Lower lobe of right lung (tissue), 2 donors: Measurements from ENCODE around the gene DYNC1LI1. TPM values are rescaled to one million over a fixed set of nuclear protein-coding genes. Genes with fewer than 3 reads are reported as not detected.

Experiments used
- ATAC-seq, 2 donors: fragments of 200-7000 bp; cut with Tn5 transposase; one replicate each; pipeline ENCODE4 v1.9.1; 2020 to 2022; ENCODE audit warnings: mild to moderate bottlenecking in 2 of 2, moderate library complexity in 2 of 2
- DNase-seq: peaks from one replicate; pipeline ENCODE4 v3.0.0-alpha.2; 2020
- H3K27ac ChIP-seq: fragments of 200-600 bp; one replicate; pipeline ENCODE4 v1.8.0; 2022
- H3K27me3 ChIP-seq: fragments of 200-600 bp; one replicate; pipeline ENCODE4 v1.8.0; 2022; ENCODE audit warnings: low read depth
- H3K36me3 ChIP-seq: fragments of 200-600 bp; one replicate; pipeline ENCODE4 v1.8.0; 2022; ENCODE audit warnings: mild to moderate bottlenecking
- H3K4me1 ChIP-seq: fragments of 200-600 bp; one replicate; pipeline ENCODE4 v1.8.0; 2022
- H3K4me3 ChIP-seq: fragments of 200-600 bp; one replicate; pipeline ENCODE4 v1.8.0; 2022; ENCODE audit warnings: mild to moderate bottlenecking
- H3K9me3 ChIP-seq: fragments of 200-600 bp; one replicate; pipeline ENCODE4 v1.8.0; 2022
- CTCF ChIP-seq: fragments of 200-600 bp; IDR thresholded peaks from one replicate; pipeline ENCODE4 v1.8.0; 2022; ENCODE audit warnings: antibody characterized with exemption, mild to moderate bottlenecking
- intact Hi-C: fragments of 100-400 bp; cut with DNase I; formaldehyde crosslinking; loops from one replicate; pipeline ENCODE4 v1.11.0; 2022
- total RNA-seq: library from RNA; stranded (reverse); fragmentation: NEBNext Ultra II Directional; extraction: Animal tissue kit (Norgen Biotek cat#: 25700); gene quantifications from one replicate; pipeline ENCODE4 v1.2.1, GENCODE V29; 2021
- donor health status: DM: no; HTN: yes; CAD: no; lungs with severe emphysema.

The DYNC1LI1 gene
- total RNA-seq, 1 donor from 2014 or later: 35.6 TPM

- H3K27ac ChIP-seq: no peak overlapping the region
- ATAC-seq: no peak
- H3K4me1 ChIP-seq: peaks cover 35% of the 10 kb centered on the region
- H3K36me3 ChIP-seq: no peaks in the 10 kb centered on the region
- no peaks in the 10 kb centered on the region for H3K9me3 ChIP-seq
- H3K4me3 ChIP-seq: no peak overlapping the region
- H3K27me3 ChIP-seq: no peaks in the 10 kb centered on the region
- no peak for TF ChIP-seq CTCF
- intact Hi-C loops: no loop called here
- DNase-seq: no peak
Observed at GRCh38 chr3:32498992-32499391, 71.7 kb downstream of the DYNC1LI1 start.

- no peaks in the 10 kb centered on the region for H3K36me3 ChIP-seq
- no peak for TF ChIP-seq CTCF
- no peaks in the 10 kb centered on the region for H3K9me3 ChIP-seq
- no peak overlapping the region for H3K4me3 ChIP-seq
- no peak for DNase-seq
- intact Hi-C loops: no loop called here
- peaks cover 43% of the 10 kb centered on the region for H3K4me1 ChIP-seq
- no peak overlapping the region for H3K27ac ChIP-seq
- ATAC-seq: no peak
- no peaks in the 10 kb centered on the region for H3K27me3 ChIP-seq
Observed at GRCh38 chr3:32498252-32498651, 72.4 kb downstream of the DYNC1LI1 start.

- peaks cover 9% of the 10 kb centered on the region for H3K36me3 ChIP-seq
- H3K4me1 ChIP-seq: peaks cover 42% of the 10 kb centered on the region
- intact Hi-C loops: no loop called here
- H3K27ac ChIP-seq: no peak overlapping the region
- no peak for TF ChIP-seq CTCF
- DNase-seq: no peak
- H3K27me3 ChIP-seq: no peaks in the 10 kb centered on the region
- no peaks in the 10 kb centered on the region for H3K9me3 ChIP-seq
- ATAC-seq: peak in 1 of 2 donors; percentile 53
- H3K4me3 ChIP-seq: no peak overlapping the region
Observed at GRCh38 chr3:32495609-32496008, 75.0 kb downstream of the DYNC1LI1 start.

GRCh38 chr3:32495085-32495484 lies 75.6 kb downstream of the DYNC1LI1 start:
- no peaks in the 10 kb centered on the region for H3K9me3 ChIP-seq
- TF ChIP-seq CTCF: no peak
- no peak overlapping the region for H3K27ac ChIP-seq
- DNase-seq: no peak
- H3K27me3 ChIP-seq: no peaks in the 10 kb centered on the region
- no peak for ATAC-seq
- H3K4me3 ChIP-seq: no peak overlapping the region
- peaks cover 37% of the 10 kb centered on the region for H3K4me1 ChIP-seq
- intact Hi-C loops: no loop called here
- peaks cover 9% of the 10 kb centered on the region for H3K36me3 ChIP-seq

- no peak for TF ChIP-seq CTCF
- DNase-seq (no peak), ATAC-seq (peak in 1 of 2 donors; percentile 34)
- Histone ChIP-seq H3K27me3 (no peaks in the 10 kb centered on the region), H3K4me3 (no peak overlapping the region), H3K36me3 (peaks cover 17% of the 10 kb centered on the region), H3K9me3 (no peaks in the 10 kb centered on the region), H3K27ac (no peak overlapping the region), H3K4me1 (peaks cover 33% of the 10 kb centered on the region)
- intact Hi-C loops: no loop called here
Observed at GRCh38 chr3:32493437-32494414, 76.9 kb downstream of the DYNC1LI1 start.
